T-helper 17 cell (primary cell): Measurements from ENCODE around the gene USP48. TPM values are rescaled to one million over a fixed set of nuclear protein-coding genes. Genes with fewer than 3 reads are reported as not detected.

Experiments used
- ATAC-seq: fragments of 150-1000 bp; cut with Tn5 transposase; 2 replicates; pipeline ENCODE4 v1.10.0; 2021; ENCODE audit warnings: mild to moderate bottlenecking, moderate library complexity
- DNase-seq, 3 donors: peaks; one replicate each; pipeline versions ENCODE4 v3.0.0 to v3.0.0-alpha.2; 2020 to 2021
- H3K9me3 ChIP-seq: one replicate; pipeline ENCODE4 v1.7.0; 2013; ENCODE audit warnings: low read length, mild to moderate bottlenecking; ENCODE audit not compliant: control insufficient read depth, poor library complexity, severe bottlenecking
- H3K27ac Mint-ChIP-seq: one replicate; pipeline ENCODE4 v1.8.0; 2022; ENCODE audit warnings: mild to moderate bottlenecking, moderate library complexity, mixed read lengths
- H3K27me3 Mint-ChIP-seq: one replicate; pipeline ENCODE4 v1.8.0; 2022; ENCODE audit warnings: mixed read lengths
- H3K36me3 Mint-ChIP-seq: one replicate; pipeline ENCODE4 v1.8.0; 2022; ENCODE audit warnings: low read depth, mixed read lengths
- H3K4me1 Mint-ChIP-seq: one replicate; pipeline ENCODE4 v1.8.0; 2022; ENCODE audit warnings: mild to moderate bottlenecking, mixed read lengths
- H3K4me3 Mint-ChIP-seq: one replicate; pipeline ENCODE4 v1.8.0; 2022; ENCODE audit warnings: mild to moderate bottlenecking, moderate library complexity, mixed read lengths
- total RNA-seq, 4 donors: library from RNA in 2 of 4; stranded (reverse) in 2 of 4; gene quantifications; one replicate each; pipeline ENCODE4 v1.2.3 and lab custom pipeline; 2022 to 2026

The USP48 gene
- total RNA-seq, 2 donors from 2014 or later, result 84.3 to 93.3 TPM

- ATAC-seq (no peak), DNase-seq (no peak)
- Mint-ChIP-seq H3K36me3 (no peaks in the 10 kb centered on the region), H3K27me3 (peaks cover 26% of the 10 kb centered on the region), H3K4me3 (no peak overlapping the region), H3K27ac (no peak overlapping the region), H3K4me1 (peaks cover 28% of the 10 kb centered on the region)
- H3K9me3 ChIP-seq, result no peaks in the 10 kb centered on the region
Observed at GRCh38 chr1:21648352-21648730, 134.6 kb downstream of the USP48 start.

GRCh38 chr1:21647431-21648351 lies 135.3 kb downstream of the USP48 start:
- H3K4me3 Mint-ChIP-seq, result no peak overlapping the region
- peaks cover 32% of the 10 kb centered on the region for H3K27me3 Mint-ChIP-seq
- peaks cover 25% of the 10 kb centered on the region for H3K4me1 Mint-ChIP-seq
- no peaks in the 10 kb centered on the region for H3K9me3 ChIP-seq
- no peak overlapping the region for H3K27ac Mint-ChIP-seq
- DNase-seq (no peak), ATAC-seq (no peak)
- H3K36me3 Mint-ChIP-seq, result no peaks in the 10 kb centered on the region

GRCh38 chr1:21645550-21645949 lies 137.4 kb downstream of the USP48 start:
- no peak overlapping the region for H3K4me3 Mint-ChIP-seq
- no peak overlapping the region for H3K27ac Mint-ChIP-seq
- peaks cover 10% of the 10 kb centered on the region for H3K4me1 Mint-ChIP-seq
- ATAC-seq (no peak), DNase-seq (no peak)
- H3K27me3 Mint-ChIP-seq, result peaks cover 43% of the 10 kb centered on the region
- H3K9me3 ChIP-seq, result no peaks in the 10 kb centered on the region
- H3K36me3 Mint-ChIP-seq, result no peaks in the 10 kb centered on the region

- H3K4me1 Mint-ChIP-seq, result peaks cover 10% of the 10 kb centered on the region
- no peaks in the 10 kb centered on the region for H3K9me3 ChIP-seq
- no peak for DNase-seq
- H3K36me3 Mint-ChIP-seq, result no peaks in the 10 kb centered on the region
- no peak overlapping the region for H3K4me3 Mint-ChIP-seq
- H3K27ac Mint-ChIP-seq, result no peak overlapping the region
- ATAC-seq, result no peak
- peaks cover 50% of the 10 kb centered on the region for H3K27me3 Mint-ChIP-seq
Observed at GRCh38 chr1:21644906-21645305, 138.0 kb downstream of the USP48 start.

GRCh38 chr1:21644348-21644747 lies 138.6 kb downstream of the USP48 start:
- peaks cover 10% of the 10 kb centered on the region for H3K4me1 Mint-ChIP-seq
- no peak for ATAC-seq
- H3K27me3 Mint-ChIP-seq, result peaks cover 53% of the 10 kb centered on the region

GRCh38 chr1:21643624-21644023 lies 139.3 kb downstream of the USP48 start:
- H3K4me1 Mint-ChIP-seq, result peaks cover 10% of the 10 kb centered on the region
- H3K36me3 Mint-ChIP-seq, result no peaks in the 10 kb centered on the region
- ATAC-seq, result no peak
- DNase-seq, result no peak
- H3K9me3 ChIP-seq, result no peaks in the 10 kb centered on the region
- H3K4me3 Mint-ChIP-seq, result no peak overlapping the region
- no peak overlapping the region for H3K27ac Mint-ChIP-seq
- H3K27me3 Mint-ChIP-seq, result peaks cover 55% of the 10 kb centered on the region

More at GRCh38 chr1:21644348-21644747, 138.6 kb downstream of the USP48 start:
- Mint-ChIP-seq H3K27ac (no peak overlapping the region), H3K36me3 (no peaks in the 10 kb centered on the region), H3K4me3 (no peak overlapping the region)
- H3K9me3 ChIP-seq, result no peaks in the 10 kb centered on the region
- no peak for DNase-seq

- peaks cover 4% of the 10 kb centered on the region for H3K4me1 Mint-ChIP-seq
- no peaks in the 10 kb centered on the region for H3K9me3 ChIP-seq
- ATAC-seq (no peak), DNase-seq (no peak)
- H3K36me3 Mint-ChIP-seq, result no peaks in the 10 kb centered on the region
- H3K4me3 Mint-ChIP-seq, result no peak overlapping the region
- H3K27ac Mint-ChIP-seq, result no peak overlapping the region
- H3K27me3 Mint-ChIP-seq, result peaks cover 55% of the 10 kb centered on the region
Observed at GRCh38 chr1:21641967-21642739, 140.8 kb downstream of the USP48 start.

GRCh38 chr1:21641537-21641936 lies 141.4 kb downstream of the USP48 start:
- ATAC-seq (no peak), DNase-seq (no peak)
- Mint-ChIP-seq H3K36me3 (no peaks in the 10 kb centered on the region), H3K4me3 (no peak overlapping the region), H3K27ac (no peak overlapping the region), H3K4me1 (peaks cover under 1% of the 10 kb centered on the region), H3K27me3 (peaks cover 52% of the 10 kb centered on the region)
- no peaks in the 10 kb centered on the region for H3K9me3 ChIP-seq

GRCh38 chr1:21641076-21641475 lies 141.9 kb downstream of the USP48 start:
- no peak for ATAC-seq
- H3K36me3 Mint-ChIP-seq, result no peaks in the 10 kb centered on the region

GRCh38 chr1:21640653-21641052 lies 142.3 kb downstream of the USP48 start:
- DNase-seq (no peak), ATAC-seq (no peak)
- Mint-ChIP-seq H3K27me3 (peaks cover 51% of the 10 kb centered on the region), H3K36me3 (no peaks in the 10 kb centered on the region), H3K27ac (no peak overlapping the region), H3K4me3 (no peak overlapping the region), H3K4me1 (no peaks in the 10 kb centered on the region)
- H3K9me3 ChIP-seq, result no peaks in the 10 kb centered on the region

More at GRCh38 chr1:21641076-21641475, 141.9 kb downstream of the USP48 start:
- no peak for DNase-seq
- H3K4me1 Mint-ChIP-seq, result no peaks in the 10 kb centered on the region
- peaks cover 52% of the 10 kb centered on the region for H3K27me3 Mint-ChIP-seq
- H3K4me3 Mint-ChIP-seq, result no peak overlapping the region
- H3K27ac Mint-ChIP-seq, result no peak overlapping the region
- no peaks in the 10 kb centered on the region for H3K9me3 ChIP-seq

- Mint-ChIP-seq H3K27me3 (peaks cover 59% of the 10 kb centered on the region), H3K36me3 (no peaks in the 10 kb centered on the region), H3K27ac (no peak overlapping the region), H3K4me1 (peaks cover 2% of the 10 kb centered on the region), H3K4me3 (no peak overlapping the region)
- H3K9me3 ChIP-seq, result no peaks in the 10 kb centered on the region
- ATAC-seq (no peak), DNase-seq (no peak)
Observed at GRCh38 chr1:21639594-21640041, 143.3 kb downstream of the USP48 start.

- ATAC-seq, result no peak
- Mint-ChIP-seq H3K27ac (no peak overlapping the region), H3K27me3 (peaks cover 51% of the 10 kb centered on the region)
Observed at GRCh38 chr1:21638531-21639341, 144.2 kb downstream of the USP48 start.

GRCh38 chr1:21637514-21637913 lies 145.4 kb downstream of the USP48 start:
- H3K4me1 Mint-ChIP-seq, result peaks cover 5% of the 10 kb centered on the region
- H3K4me3 Mint-ChIP-seq, result no peak overlapping the region
- no peaks in the 10 kb centered on the region for H3K9me3 ChIP-seq
- no peak overlapping the region for H3K27ac Mint-ChIP-seq
- H3K36me3 Mint-ChIP-seq, result no peaks in the 10 kb centered on the region
- DNase-seq, result no peak
- no peak for ATAC-seq
- peaks cover 51% of the 10 kb centered on the region for H3K27me3 Mint-ChIP-seq

More at GRCh38 chr1:21638531-21639341, 144.2 kb downstream of the USP48 start:
- peaks cover 2% of the 10 kb centered on the region for H3K4me1 Mint-ChIP-seq
- no peak for DNase-seq
- no peaks in the 10 kb centered on the region for H3K36me3 Mint-ChIP-seq
- H3K9me3 ChIP-seq, result no peaks in the 10 kb centered on the region
- no peak overlapping the region for H3K4me3 Mint-ChIP-seq
